Upper lobe of left lung (tissue), 4 donors: ENCODE data around the gene TSSK3.

Experiments
- EP300 ChIP-seq, 4 donors: sonication (generic); formaldehyde crosslinking; IDR thresholded peaks; one replicate each; pipeline ENCODE4 v1.5.1; 2017; ENCODE audit warnings: antibody characterized with exemption in 4 of 4, control low read depth in 2 of 4
- POLR2A ChIP-seq, 4 donors: fragments of 450-650 bp; IDR thresholded peaks; one replicate each; pipeline ENCODE4 v1.5.1; 2016 to 2017; ENCODE audit warnings: antibody characterized with exemption in 4 of 4, mild to moderate bottlenecking in 2 of 4
- POLR2AphosphoS5 ChIP-seq, 2 donors: sonication (generic); formaldehyde crosslinking; IDR thresholded peaks; one replicate each; pipeline ENCODE4 v1.5.1; 2017; ENCODE audit warnings: antibody characterized with exemption in 2 of 2
- TF ChIP-seq, protein P1 (sequence below), 6 experiments: fragments of 450-650 bp in 4 of 6; fragments of 200-600 bp in 2 of 6; sonication (generic) in 2 of 6; IDR thresholded peaks; one replicate each; pipeline ENCODE4 v1.5.1; 2016 to 2019; ENCODE audit warnings: antibody characterized with exemption in 6 of 6

DNA sequence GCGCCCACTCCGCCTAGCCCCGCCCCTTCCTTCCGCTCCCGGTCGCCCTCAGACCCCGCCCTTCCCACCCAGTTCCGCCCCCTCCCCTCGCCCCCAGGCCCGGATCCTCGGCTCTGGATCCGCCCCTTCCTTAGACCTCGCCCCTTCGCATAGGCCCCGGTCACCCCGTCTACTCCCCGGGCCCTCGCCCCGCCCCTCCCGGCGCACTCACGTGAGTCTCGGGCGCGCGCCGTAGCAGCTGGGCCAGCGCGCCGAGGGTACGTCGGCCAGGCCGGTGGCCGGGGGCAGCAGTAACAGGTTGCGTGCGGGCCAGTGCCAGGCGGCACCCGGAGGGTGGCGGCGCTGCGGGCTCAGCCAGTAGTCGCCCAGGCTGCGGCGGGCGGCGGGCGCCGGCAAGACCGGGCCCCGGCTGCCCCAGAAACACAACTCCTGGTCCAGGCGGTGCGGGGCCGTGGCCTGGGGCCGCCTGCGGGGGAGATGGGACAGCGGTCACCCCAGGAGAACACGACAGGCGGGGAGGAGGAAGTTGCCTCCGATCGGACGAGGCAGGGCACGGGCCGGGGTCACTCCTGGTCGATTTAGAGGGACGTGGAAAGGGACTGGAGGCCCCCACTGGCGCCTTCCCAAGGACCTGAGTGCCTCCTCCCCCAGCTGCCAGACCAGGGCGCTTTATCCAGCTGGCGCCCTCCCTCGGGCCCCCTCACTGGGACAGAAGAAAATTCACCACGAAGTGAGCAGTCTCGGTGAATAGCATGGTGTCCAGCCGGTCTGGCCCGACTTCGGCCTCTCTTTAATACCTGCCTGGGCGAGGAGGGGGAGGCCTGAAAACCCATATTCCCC lies 10.7 kb upstream of the TSSK3 start:
- TF ChIP-seq EP300 (IDR thresholded peaks at IDR 0.05) (no peak), POLR2AphosphoS5 (IDR thresholded peaks at IDR 0.05) (peak; percentile 47 to 95), POLR2A (IDR thresholded peaks at IDR 0.05) (peak in 3 of 4 donors; percentile 74 to 92 (median 89))
- TF ChIP-seq, protein P1, sequence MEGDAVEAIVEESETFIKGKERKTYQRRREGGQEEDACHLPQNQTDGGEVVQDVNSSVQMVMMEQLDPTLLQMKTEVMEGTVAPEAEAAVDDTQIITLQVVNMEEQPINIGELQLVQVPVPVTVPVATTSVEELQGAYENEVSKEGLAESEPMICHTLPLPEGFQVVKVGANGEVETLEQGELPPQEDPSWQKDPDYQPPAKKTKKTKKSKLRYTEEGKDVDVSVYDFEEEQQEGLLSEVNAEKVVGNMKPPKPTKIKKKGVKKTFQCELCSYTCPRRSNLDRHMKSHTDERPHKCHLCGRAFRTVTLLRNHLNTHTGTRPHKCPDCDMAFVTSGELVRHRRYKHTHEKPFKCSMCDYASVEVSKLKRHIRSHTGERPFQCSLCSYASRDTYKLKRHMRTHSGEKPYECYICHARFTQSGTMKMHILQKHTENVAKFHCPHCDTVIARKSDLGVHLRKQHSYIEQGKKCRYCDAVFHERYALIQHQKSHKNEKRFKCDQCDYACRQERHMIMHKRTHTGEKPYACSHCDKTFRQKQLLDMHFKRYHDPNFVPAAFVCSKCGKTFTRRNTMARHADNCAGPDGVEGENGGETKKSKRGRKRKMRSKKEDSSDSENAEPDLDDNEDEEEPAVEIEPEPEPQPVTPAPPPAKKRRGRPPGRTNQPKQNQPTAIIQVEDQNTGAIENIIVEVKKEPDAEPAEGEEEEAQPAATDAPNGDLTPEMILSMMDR (IDR thresholded peaks at IDR 0.05): peak in 1 of 6 experiments; percentile 21
